Stimulated activated CD8-positive, alpha-beta memory T cell treated with anti-CD3 and anti-CD28 coated beads, Interleukin-7, amount 100 ng/mL, for 48 hours (primary cell): ENCODE data around the gene ESD.
"Not testable (repeated sequence)": the region's sequence is repeated elsewhere in the genome, so short reads cannot be mapped to it uniquely, and the experiment has no call there.

Experiments used
- DNase-seq, 2 donors: peaks; one replicate each; pipeline ENCODE4 v3.0.0-alpha.2; 2020; ENCODE audit warnings: low read depth in 1 of 2; ENCODE audit errors: extremely low read depth in 1 of 2

ESD gene

GRCh38 chr13:46796515-46797474, at the start of gene ESD:
Gene ESD (minus strand): TSS chr13:46797161. CDS start chr13:46791413, 5,748 bp downstream.
- peak; percentile 76 to 91 for DNase-seq

- no peak for DNase-seq
Measured at GRCh38 chr13:46846726-46847125, 49.8 kb upstream of the ESD start.

GRCh38 chr13:46845146-46845545, 48.2 kb upstream of the ESD start:
- DNase-seq, result no peak

GRCh38 chr13:46844431-46844830, 47.5 kb upstream of the ESD start:
- no peak for DNase-seq

GRCh38 chr13:46839399-46839798, 42.4 kb upstream of the ESD start:
- no peak for DNase-seq

GRCh38 chr13:46834657-46835056, 37.7 kb upstream of the ESD start:
- DNase-seq, result no peak

- DNase-seq, result no peak
Measured at GRCh38 chr13:46831588-46832194, 34.7 kb upstream of the ESD start.

- DNase-seq, result no peak
Measured at GRCh38 chr13:46830405-46831005, 33.5 kb upstream of the ESD start.

- DNase-seq, result no peak
Measured at GRCh38 chr13:46822551-46822950, 25.6 kb upstream of the ESD start.

GRCh38 chr13:46817838-46818476, 21.0 kb upstream of the ESD start:
- DNase-seq, result no peak

- DNase-seq, result no peak
Measured at GRCh38 chr13:46817095-46817494, 20.1 kb upstream of the ESD start.

GRCh38 chr13:46816371-46816770, 19.4 kb upstream of the ESD start:
- DNase-seq, result no peak

- DNase-seq, result no peak
Measured at GRCh38 chr13:46812301-46812797, 15.4 kb upstream of the ESD start.

GRCh38 chr13:46810440-46810839, 13.5 kb upstream of the ESD start:
- no peak for DNase-seq

GRCh38 chr13:46804921-46805320, 8.0 kb upstream of the ESD start:
- not testable (repeated sequence) for DNase-seq

- no peak for DNase-seq
Measured at GRCh38 chr13:46804391-46804815, 7.4 kb upstream of the ESD start.

GRCh38 chr13:46803586-46803985, 6.6 kb upstream of the ESD start:
- no peak for DNase-seq

- no peak for DNase-seq
Measured at GRCh38 chr13:46801858-46802257, 4.9 kb upstream of the ESD start.

- no peak for DNase-seq
Measured at GRCh38 chr13:46799139-46799538, 2.2 kb upstream of the ESD start.

- no peak for DNase-seq
Measured at GRCh38 chr13:46797501-46798237, 708 bp upstream of the ESD start.
